Dendritic cell treated with granulocyte-macrophage colony-stimulating factor and Interleukin-4, amounts not matched to agents 40 ng/mL and 50 ng/mL, for 4 days (primary cell): ENCODE data around the gene SMPD1.
A peak's percentile ranks its signal among the peaks of the same experiment; 100 is the strongest.

ENCODE experiments used
- H3K27ac Mint-ChIP-seq: one replicate; pipeline ENCODE4 v1.8.0; 2022; ENCODE audit warnings: mild to moderate bottlenecking, mixed read lengths
- H3K27me3 Mint-ChIP-seq: one replicate; pipeline ENCODE4 v1.8.0; 2022; ENCODE audit warnings: mild to moderate bottlenecking, mixed read lengths
- H3K36me3 Mint-ChIP-seq: one replicate; pipeline ENCODE4 v1.8.0; 2022; ENCODE audit warnings: low read depth, mixed read lengths
- H3K4me1 Mint-ChIP-seq: one replicate; pipeline ENCODE4 v1.8.0; 2022; ENCODE audit warnings: low read depth, mixed read lengths
- H3K4me3 Mint-ChIP-seq: one replicate; pipeline ENCODE4 v1.8.0; 2022; ENCODE audit warnings: mild to moderate bottlenecking, moderate library complexity, mixed read lengths
- H3K9me3 Mint-ChIP-seq: one replicate; pipeline ENCODE4 v1.8.0; 2022; ENCODE audit warnings: mixed read lengths
- intact Hi-C: fragments of 100-400 bp; cut with micrococcal nuclease; formaldehyde crosslinking; loops from one replicate; pipeline ENCODE4 v1.15.0; 2022

SMPD1 gene

GRCh38 chr11:6413791-6414201 lies 23.5 kb downstream of the SMPD1 start:
- H3K27me3 Mint-ChIP-seq = peaks cover 3% of the 10 kb centered on the region
- no peak overlapping the region for H3K4me3 Mint-ChIP-seq
- H3K27ac Mint-ChIP-seq = no peak overlapping the region
- H3K9me3 Mint-ChIP-seq = no peaks in the 10 kb centered on the region
- intact Hi-C loops = loop anchor here (2.0 kb wide), 1 partner anchor 23 kb away; the partner anchor contains the start of gene SMPD1
- no peaks in the 10 kb centered on the region for H3K36me3 Mint-ChIP-seq
- no peaks in the 10 kb centered on the region for H3K4me1 Mint-ChIP-seq

GRCh38 chr11:6414874-6415328 lies 24.6 kb downstream of the SMPD1 start:
- no peaks in the 10 kb centered on the region for H3K36me3 Mint-ChIP-seq
- no peak overlapping the region for H3K4me3 Mint-ChIP-seq
- peaks cover 8% of the 10 kb centered on the region for H3K27me3 Mint-ChIP-seq
- peaks cover 5% of the 10 kb centered on the region for H3K4me1 Mint-ChIP-seq
- H3K27ac Mint-ChIP-seq = no peak overlapping the region
- intact Hi-C loops = loop anchor here (2.0 kb wide), 1 partner anchor 24 kb away; the partner anchor contains the start of gene SMPD1
- no peaks in the 10 kb centered on the region for H3K9me3 Mint-ChIP-seq

DNA sequence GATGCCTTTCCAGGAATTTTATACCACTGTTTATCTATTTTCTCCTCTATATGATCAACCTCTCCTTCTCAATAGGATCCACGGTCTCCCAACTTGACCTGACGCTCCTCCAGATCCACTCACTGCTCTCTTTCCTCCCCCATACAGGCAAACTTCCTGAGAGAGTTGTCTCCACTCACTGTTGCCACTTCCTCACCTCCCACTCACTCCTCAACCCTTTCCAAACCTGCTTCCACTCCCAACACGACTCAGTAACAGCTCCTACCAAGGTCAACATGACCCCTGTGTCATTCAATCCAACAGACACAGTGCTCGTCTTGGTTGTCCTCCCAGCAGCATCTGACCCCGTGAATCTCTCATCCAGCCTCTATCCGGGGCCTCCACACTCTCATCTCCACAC lies 25.5 kb downstream of the SMPD1 start:
- intact Hi-C loops = loop anchor here (2.0 kb wide), 1 partner anchor 25 kb away; the partner anchor contains the start of gene SMPD1
- H3K4me1 Mint-ChIP-seq = peaks cover 5% of the 10 kb centered on the region
- no peak overlapping the region for H3K27ac Mint-ChIP-seq

GRCh38 chr11:6417907-6418556 lies 27.8 kb downstream of the SMPD1 start:
- Mint-ChIP-seq H3K4me3 (no peak overlapping the region), H3K27ac (no peak overlapping the region), H3K36me3 (no peaks in the 10 kb centered on the region), H3K9me3 (no peaks in the 10 kb centered on the region), H3K27me3 (peaks cover 34% of the 10 kb centered on the region), H3K4me1 (peaks cover 5% of the 10 kb centered on the region)
- intact Hi-C loops = no loop called here

More for the DNA sequence above, 25.5 kb downstream of the SMPD1 start:
- H3K27me3 Mint-ChIP-seq = peaks cover 15% of the 10 kb centered on the region
- no peaks in the 10 kb centered on the region for H3K9me3 Mint-ChIP-seq
- H3K36me3 Mint-ChIP-seq = no peaks in the 10 kb centered on the region
- no peak overlapping the region for H3K4me3 Mint-ChIP-seq

DNA sequence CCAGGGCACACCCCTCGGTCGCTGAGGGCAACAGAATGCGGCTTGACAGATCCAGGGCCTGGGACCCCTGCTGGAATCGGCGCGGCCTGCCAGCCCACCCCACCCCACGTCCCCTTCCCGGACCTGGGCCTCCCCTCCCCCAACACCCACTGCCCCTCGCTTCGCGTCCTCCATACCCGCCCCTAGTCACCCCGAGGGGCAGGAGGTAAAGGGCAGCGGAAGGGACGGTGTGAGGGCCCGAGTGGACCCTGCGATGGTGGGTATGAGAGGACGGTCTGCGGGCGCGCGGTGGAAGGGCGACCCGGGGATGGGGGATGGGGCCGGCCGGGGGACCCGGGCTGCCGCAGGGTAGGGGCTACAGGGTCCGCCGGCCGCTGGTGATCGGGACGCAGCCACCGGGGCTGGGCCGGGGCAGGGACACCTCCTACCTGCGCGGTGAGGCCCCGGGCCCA lies 28.3 kb downstream of the SMPD1 start:
- peaks cover 5% of the 10 kb centered on the region for H3K4me1 Mint-ChIP-seq
- no peak overlapping the region for H3K4me3 Mint-ChIP-seq
- no peaks in the 10 kb centered on the region for H3K9me3 Mint-ChIP-seq
- intact Hi-C loops = no loop called here
- H3K27me3 Mint-ChIP-seq = peaks cover 36% of the 10 kb centered on the region
- no peak overlapping the region for H3K27ac Mint-ChIP-seq
- H3K36me3 Mint-ChIP-seq = no peaks in the 10 kb centered on the region

DNA sequence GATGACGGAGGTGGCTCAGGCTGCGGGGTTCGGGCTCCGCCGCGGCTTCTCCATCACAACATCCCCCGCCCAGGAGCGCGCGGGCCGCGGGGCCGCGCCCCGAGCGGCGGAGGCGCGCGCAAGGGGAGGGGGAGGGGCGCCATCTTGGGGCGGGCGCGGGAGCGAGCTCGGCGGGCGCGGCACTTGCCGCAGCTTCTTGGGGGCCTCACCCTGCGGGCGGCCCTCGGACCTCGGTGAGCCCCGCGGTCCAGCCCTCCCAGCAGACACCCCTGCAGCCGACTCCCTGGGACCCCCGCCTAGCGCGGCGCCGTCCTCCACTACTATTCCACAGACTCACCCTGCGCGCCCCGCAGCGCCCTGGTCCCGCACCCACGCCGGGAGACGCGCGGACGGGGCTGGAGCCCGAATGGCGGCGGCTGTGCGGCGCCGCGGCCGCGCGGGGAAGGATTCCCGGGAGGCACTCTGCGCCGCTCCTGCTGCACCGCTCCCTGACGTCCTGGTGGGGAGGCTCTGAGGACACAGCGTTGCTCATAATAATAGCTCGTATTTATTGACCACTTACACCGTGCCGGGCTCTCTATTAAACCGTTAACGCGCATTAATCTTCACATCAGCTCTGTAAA lies 28.8 kb downstream of the SMPD1 start, which contains the start of gene APBB1:
Gene APBB1 (minus strand): TSS at position 86 of the 623 bp plus-strand sequence. CDS start 7,747 bp downstream, outside the sequence.
- intact Hi-C loops = no loop called here
- peaks cover 39% of the 10 kb centered on the region for H3K27me3 Mint-ChIP-seq
- H3K9me3 Mint-ChIP-seq = no peaks in the 10 kb centered on the region
- H3K4me3 Mint-ChIP-seq = peak within 1 kb of the TSS; percentile 79
- H3K27ac Mint-ChIP-seq = no peak within 1 kb of the TSS
- H3K36me3 Mint-ChIP-seq = no peaks in the 10 kb centered on the region
- H3K4me1 Mint-ChIP-seq = peaks cover 5% of the 10 kb centered on the region

DNA sequence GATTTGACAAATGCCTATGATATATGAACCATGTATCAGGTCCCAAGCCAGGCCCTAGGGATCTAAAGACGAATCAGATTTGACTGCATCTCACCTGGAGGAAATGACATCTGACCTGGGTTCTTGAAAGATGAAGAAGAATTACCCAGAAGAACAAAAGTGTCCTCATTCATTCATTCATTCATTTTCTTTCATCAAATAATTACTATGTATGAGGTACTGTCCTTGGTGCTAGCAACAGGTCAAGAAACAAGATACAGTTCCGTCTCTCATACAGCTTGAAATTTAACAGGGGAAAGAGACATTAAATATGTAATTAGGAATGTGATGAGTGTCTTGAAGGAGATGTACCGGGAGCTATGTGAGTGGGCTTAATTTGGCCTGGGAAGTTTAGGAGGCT lies 30.4 kb downstream of the SMPD1 start:
- intact Hi-C loops = no loop called here
- Mint-ChIP-seq H3K4me1 (peaks cover 5% of the 10 kb centered on the region), H3K36me3 (no peaks in the 10 kb centered on the region), H3K4me3 (no peak overlapping the region), H3K27me3 (peaks cover 48% of the 10 kb centered on the region), H3K27ac (no peak overlapping the region), H3K9me3 (no peaks in the 10 kb centered on the region)

GRCh38 chr11:6427516-6427915 lies 37.2 kb downstream of the SMPD1 start:
- Mint-ChIP-seq H3K27me3 (peaks cover 33% of the 10 kb centered on the region), H3K27ac (no peak overlapping the region), H3K4me3 (no peak overlapping the region), H3K4me1 (no peaks in the 10 kb centered on the region), H3K36me3 (no peaks in the 10 kb centered on the region), H3K9me3 (no peaks in the 10 kb centered on the region)
- intact Hi-C loops = no loop called here

DNA sequence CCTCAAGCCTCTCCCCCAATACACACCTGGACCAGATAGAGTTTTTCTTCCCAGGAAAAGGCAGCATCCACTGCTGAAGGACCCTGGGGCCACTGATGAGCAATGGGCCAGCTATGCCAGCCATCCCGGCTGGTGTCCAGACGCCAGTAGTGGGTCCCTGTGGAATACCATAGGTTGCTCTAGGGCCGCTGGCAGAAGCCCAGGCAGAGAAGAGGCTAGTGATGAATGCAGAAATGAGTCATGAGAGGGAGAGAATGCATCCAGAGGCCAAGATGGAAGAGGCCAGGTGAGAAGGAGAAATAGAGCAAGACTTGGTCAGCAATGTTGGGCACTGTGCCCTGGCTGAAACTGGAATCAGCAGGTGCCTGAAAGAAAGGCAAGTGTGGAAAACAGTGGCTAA lies 41.6 kb downstream of the SMPD1 start:
- H3K4me3 Mint-ChIP-seq = no peak overlapping the region

DNA sequence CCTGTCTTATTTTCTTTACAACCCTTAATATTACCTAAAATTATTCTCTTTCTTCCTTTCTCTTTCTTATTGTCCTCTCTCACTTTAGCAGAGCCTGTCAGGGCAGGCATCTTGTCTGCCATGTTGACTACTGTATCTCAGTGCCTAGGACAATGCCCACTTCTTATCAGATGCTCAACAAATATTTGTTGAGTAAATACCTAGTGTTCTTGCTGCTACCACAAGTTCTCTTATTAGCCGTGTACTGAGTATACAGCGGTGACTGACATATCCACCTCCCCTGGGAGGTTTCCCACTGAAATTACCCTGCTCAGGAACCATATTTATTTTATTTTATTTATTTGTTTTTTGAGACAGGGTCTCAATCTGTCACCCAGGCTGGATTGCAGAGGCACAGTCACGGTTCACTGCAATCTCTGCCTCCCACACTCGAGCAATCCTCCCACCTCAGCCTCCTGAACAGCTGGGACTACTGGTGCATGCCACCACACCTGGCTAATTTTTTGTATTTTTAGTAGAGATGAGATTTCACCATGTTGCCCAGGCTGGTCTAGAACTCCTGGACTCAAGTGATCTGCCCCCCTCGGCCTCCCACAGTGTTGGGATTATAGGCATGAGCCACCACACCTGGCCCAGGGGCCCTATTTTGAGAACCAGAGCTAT lies 43.9 kb downstream of the SMPD1 start:
- intact Hi-C loops = no loop called here
- peaks cover 1% of the 10 kb centered on the region for H3K27me3 Mint-ChIP-seq
- H3K4me1 Mint-ChIP-seq = peaks cover 6% of the 10 kb centered on the region
- no peak overlapping the region for H3K27ac Mint-ChIP-seq
- no peaks in the 10 kb centered on the region for H3K9me3 Mint-ChIP-seq
- H3K36me3 Mint-ChIP-seq = no peaks in the 10 kb centered on the region
- H3K4me3 Mint-ChIP-seq = no peak overlapping the region

More for the DNA sequence above, 41.6 kb downstream of the SMPD1 start:
- intact Hi-C loops = no loop called here
- no peak overlapping the region for H3K27ac Mint-ChIP-seq
- no peaks in the 10 kb centered on the region for H3K9me3 Mint-ChIP-seq
- H3K4me1 Mint-ChIP-seq = peaks cover 6% of the 10 kb centered on the region
- peaks cover 9% of the 10 kb centered on the region for H3K27me3 Mint-ChIP-seq
- H3K36me3 Mint-ChIP-seq = no peaks in the 10 kb centered on the region

DNA sequence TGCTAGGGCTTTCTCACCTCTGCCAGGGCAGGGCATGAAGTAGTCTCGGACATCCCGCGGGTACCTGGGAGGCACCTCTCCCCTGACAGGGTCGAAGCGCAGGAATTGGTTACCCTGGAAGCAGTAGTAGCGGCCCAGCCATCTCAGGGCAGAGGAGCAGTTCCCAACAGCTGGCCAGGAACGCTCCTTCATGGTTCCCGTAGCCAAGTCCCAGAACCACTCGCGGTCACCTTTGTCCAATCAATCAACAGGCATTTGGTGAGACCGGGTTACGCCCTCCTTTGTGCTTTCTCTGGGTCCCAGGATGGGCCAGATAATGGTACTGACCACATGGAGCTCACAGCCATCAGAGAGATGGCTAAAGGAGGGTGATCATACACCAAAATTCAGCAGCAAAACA lies 47.1 kb downstream of the SMPD1 start:
- Mint-ChIP-seq H3K27ac (no peak overlapping the region), H3K9me3 (no peaks in the 10 kb centered on the region), H3K36me3 (no peaks in the 10 kb centered on the region), H3K27me3 (peaks cover 1% of the 10 kb centered on the region), H3K4me1 (peaks cover 6% of the 10 kb centered on the region), H3K4me3 (no peak overlapping the region)
- intact Hi-C loops = no loop called here

DNA sequence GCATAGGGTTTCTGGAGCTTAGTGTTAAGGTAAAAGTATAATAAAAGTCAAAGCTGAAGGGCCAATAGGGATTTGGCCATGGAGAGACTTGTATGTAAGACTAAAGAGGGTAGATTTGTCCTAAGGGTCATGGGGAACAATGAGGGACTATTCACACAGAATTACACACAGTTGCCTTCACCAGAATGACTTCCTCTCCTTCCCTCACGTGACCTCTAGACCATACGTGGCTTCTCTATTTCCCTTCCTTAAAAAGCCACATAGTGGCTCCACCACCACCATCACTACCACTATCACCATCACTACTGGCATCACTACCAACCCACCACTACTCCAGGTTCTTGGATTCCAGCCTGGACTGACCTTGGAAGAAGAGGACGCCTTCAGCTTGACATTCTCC lies 47.7 kb downstream of the SMPD1 start:
- Mint-ChIP-seq H3K27ac (no peak overlapping the region), H3K4me3 (no peak overlapping the region), H3K9me3 (no peaks in the 10 kb centered on the region), H3K36me3 (no peaks in the 10 kb centered on the region), H3K27me3 (peaks cover 1% of the 10 kb centered on the region), H3K4me1 (peaks cover 2% of the 10 kb centered on the region)
- intact Hi-C loops = loop anchor here (2.0 kb wide), 1 partner anchor 39 kb away; no protein-coding TSS in a partner anchor

GRCh38 chr11:6438979-6439571 lies 48.8 kb downstream of the SMPD1 start:
- Mint-ChIP-seq H3K36me3 (no peaks in the 10 kb centered on the region), H3K4me1 (no peaks in the 10 kb centered on the region), H3K27me3 (no peaks in the 10 kb centered on the region), H3K9me3 (no peaks in the 10 kb centered on the region), H3K27ac (no peak overlapping the region), H3K4me3 (no peak overlapping the region)
- intact Hi-C loops = loop anchor here (2.0 kb wide), 1 partner anchor 38 kb away; no protein-coding TSS in a partner anchor
